ENCODE measurements around the gene GUCY2D.
"Not testable (repeated sequence)": the region's sequence is repeated elsewhere in the genome, so short reads cannot be mapped to it uniquely, and the experiment has no call there.

Gene GUCY2D

DNA sequence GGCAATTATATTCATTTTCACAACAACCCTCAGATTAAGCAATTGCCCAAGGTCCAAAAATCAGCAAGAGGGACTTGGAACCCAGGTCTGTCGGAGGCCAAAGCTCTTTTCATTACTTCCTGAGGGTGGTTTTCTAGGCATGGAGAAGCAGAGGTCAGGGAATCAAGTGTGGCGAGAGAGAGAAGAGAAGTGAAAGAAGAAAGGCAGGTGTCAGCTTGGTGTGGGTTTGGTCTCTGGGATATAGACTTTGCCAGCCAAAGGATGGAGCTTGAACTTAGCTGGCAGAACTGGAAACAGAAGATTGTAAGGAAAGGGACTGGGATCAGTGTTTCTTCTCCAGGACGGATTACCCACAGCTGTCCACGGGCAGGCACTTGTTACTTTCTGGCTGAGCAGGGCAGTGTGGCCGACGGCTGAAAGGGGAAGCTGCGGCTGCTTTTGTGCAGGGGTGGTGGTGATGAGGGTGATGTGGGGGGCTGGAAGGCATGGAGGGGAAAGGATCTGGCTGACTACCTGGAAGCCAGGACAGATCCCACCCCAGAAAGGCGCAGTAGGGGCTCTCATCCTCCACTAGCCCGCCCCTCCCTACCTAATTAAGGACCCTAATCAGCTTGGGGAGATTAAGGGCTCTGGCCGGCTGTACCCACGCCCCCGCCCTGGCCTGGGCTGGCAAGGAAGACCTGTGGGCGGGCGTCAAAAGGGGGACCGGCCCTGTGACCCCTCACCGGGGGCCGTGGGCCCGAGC, at the start of gene GUCY2D:
GUCY2D (plus strand) TSS at position 640 of the 745 bp plus-strand sequence. CDS start 433 bp downstream, outside the sequence.
- Histone ChIP-seq H4K20me1 (no peaks in the 10 kb centered on the region; a peak in 1 of 22 replicates), H3K36me3 (no peaks in the 10 kb centered on the region), H3K4me2 (peak within 1 kb of the TSS; percentile 46 to 86 (median 65)), H3K4me1 (peaks cover 15 to 27% (median 20%) of the 10 kb centered on the region in 10 experiments), H3K4me3 (peak within 1 kb of the TSS in 5 of 10 experiments; percentile 22 to 47 (median 34); a peak in 7 of 20 replicates), H3K9ac (peak within 1 kb of the TSS in 3 of 11 experiments; percentile 0 to 30 (median 5); a peak in 2 of 22 replicates), H3K27me3 (peaks cover 34 to 69% (median 59%) of the 10 kb centered on the region in 11 experiments), H3K27ac (no peak within 1 kb of the TSS), H3K9me3 (replicated peaks in 1 of 11) (peaks cover 0 to 11% (median 6%) of the 10 kb centered on the region in 11 experiments; a peak in 11 of 22 replicates)
- no peak for TF ChIP-seq Cebpa-rat (IDR thresholded peaks at IDR 0.05)

DNA sequence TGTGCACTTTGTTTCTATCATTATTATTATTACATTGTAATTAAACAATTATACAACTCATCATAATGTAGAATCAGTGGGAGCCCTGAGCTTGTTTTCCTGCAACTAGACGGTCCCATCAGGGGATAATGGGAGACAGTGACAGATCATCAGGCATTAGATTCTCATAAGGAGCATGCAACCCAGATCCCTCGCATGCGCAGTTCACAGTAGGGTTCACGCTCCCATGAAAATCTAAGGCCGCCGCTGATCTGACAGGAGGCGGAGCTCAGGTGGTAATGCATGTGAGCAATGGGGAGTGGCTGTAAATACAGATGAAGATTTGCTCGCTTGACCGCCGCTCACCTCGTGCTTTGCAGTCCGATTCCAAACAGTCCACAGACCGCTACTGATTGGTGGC, 49.1 kb upstream of the GUCY2D start:
- H3K9ac ChIP-seq; H3K4me2 ChIP-seq; H4K20me1 ChIP-seq; H3K4me3 ChIP-seq; H3K27me3 ChIP-seq; H3K9me3 ChIP-seq (replicated peaks in 1 of 11); H3K27ac ChIP-seq: not testable (repeated sequence)
- peaks cover 0 to 13% (median 0%) of the 10 kb centered on the region in 10 experiments; a peak in 5 of 20 replicates for H3K4me1 ChIP-seq
- H3K36me3 ChIP-seq, result peaks cover 22 to 34% (median 28%) of the 10 kb centered on the region in 11 experiments

DNA sequence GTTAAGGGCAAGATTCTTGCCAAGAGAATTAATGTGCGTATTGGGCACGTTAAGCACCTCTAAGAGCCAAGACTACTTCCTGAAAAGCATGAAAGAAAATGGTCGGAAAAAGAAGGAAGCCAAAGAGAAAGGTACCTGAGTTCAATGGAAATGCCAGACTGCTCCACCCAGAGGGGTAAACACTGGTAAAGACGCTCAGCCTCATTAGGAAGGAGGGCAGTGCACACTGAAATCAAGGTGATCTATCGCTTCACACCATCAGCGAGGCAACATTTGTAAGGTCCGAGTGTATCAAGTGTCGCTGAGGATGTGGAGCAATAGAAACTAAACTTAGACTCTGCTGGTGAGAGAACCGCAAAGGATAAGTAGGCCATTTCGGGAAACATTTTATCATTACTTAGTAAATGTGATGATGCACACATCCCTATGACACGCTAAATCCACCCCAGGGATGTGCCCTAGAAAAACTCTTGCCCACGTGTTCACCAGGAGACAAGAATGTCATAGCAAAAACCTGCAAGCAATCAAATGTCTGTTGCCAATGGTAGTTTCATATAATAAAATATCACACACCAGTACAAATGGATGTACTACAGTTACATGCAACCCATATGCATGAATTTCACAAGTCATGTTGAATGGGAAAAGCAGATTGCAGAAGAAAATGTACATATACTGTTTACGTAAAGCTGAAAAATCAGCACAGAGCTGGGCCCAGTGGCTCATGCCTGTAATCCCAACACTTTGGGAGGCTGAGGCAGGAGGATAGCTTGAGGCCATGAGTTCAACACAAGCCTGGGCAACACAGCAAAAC, 46.8 kb upstream of the GUCY2D start:
- Histone ChIP-seq H3K4me2 (peak overlapping the region in 2 of 11 experiments; percentile 31 to 49; a peak in 2 of 22 replicates), H3K27ac (no peak overlapping the region), H3K4me1 (peaks cover 0 to 13% (median 0%) of the 10 kb centered on the region in 10 experiments; a peak in 5 of 20 replicates), H3K9me3 (replicated peaks in 1 of 11) (no peaks in the 10 kb centered on the region), H3K4me3 (no peak overlapping the region), H3K36me3 (peaks cover 0 to 11% (median 5%) of the 10 kb centered on the region in 11 experiments; a peak in 7 of 22 replicates), H3K27me3 (no peaks in the 10 kb centered on the region), H4K20me1 (no peaks in the 10 kb centered on the region), H3K9ac (no peak overlapping the region)
- TF ChIP-seq Cebpa-rat (IDR thresholded peaks at IDR 0.05), result no peak

DNA sequence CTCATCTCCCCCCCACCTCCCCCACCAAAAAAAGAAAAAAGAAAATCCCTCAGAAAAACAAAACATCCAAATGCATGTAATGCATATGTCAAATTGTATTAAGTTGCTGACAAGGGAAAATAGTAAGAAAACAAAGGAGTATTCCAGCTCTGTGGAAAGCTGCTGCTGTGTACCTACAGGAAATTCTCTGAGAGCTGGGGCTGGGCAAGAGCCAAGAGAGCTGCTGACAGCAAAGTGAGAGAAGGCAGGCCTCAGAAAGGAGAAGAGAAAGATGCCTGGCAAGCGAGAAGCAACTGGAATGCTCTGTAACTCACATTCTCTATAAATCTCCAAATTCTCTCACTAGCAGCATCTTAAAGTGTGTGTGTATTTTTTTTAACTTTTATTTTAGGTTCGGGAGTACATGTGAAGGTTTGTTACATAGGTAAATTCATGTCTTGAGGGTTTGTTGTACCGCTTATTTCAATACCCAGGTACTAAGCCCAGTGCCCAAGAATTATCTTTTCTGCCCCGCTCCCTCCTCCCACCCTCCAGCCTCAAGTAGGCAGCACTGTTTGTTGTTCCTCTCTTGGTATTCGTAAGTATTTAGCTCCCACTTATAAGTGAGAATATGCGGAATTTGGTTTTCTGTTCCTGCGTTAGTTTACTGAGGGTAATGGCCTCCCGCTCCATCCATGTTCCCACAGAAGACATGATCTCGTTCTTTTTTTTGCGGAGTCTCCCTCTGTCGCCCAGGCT, 46.0 kb upstream of the GUCY2D start:
- Histone ChIP-seq H3K4me1 (peaks cover 0 to 13% (median 0%) of the 10 kb centered on the region in 10 experiments; a peak in 5 of 20 replicates), H3K9ac (no peak overlapping the region), H3K4me3 (no peak overlapping the region), H3K36me3 (peaks cover 0 to 10% (median 5%) of the 10 kb centered on the region in 11 experiments; a peak in 4 of 22 replicates), H3K9me3 (replicated peaks in 1 of 11) (no peaks in the 10 kb centered on the region), H3K27ac (no peak overlapping the region), H3K27me3 (no peaks in the 10 kb centered on the region), H4K20me1 (no peaks in the 10 kb centered on the region), H3K4me2 (peak overlapping the region in 2 of 11 experiments; percentile 31 to 49; a peak in 2 of 22 replicates)
- TF ChIP-seq Cebpa-rat (IDR thresholded peaks at IDR 0.05), result no peak

- Histone ChIP-seq H3K36me3 (no peaks in the 10 kb centered on the region), H3K4me2 (no peak overlapping the region), H3K4me3 (no peak overlapping the region), H3K4me1 (peaks cover 0 to 13% (median 0%) of the 10 kb centered on the region in 10 experiments; a peak in 5 of 20 replicates), H3K27ac (no peak overlapping the region), H3K9ac (no peak overlapping the region), H4K20me1 (no peaks in the 10 kb centered on the region), H3K27me3 (no peaks in the 10 kb centered on the region), H3K9me3 (replicated peaks in 1 of 11) (no peaks in the 10 kb centered on the region)
- no peak for TF ChIP-seq Cebpa-rat (IDR thresholded peaks at IDR 0.05)
Measured at GRCh38 chr17:7959503-7960253, 42.7 kb upstream of the GUCY2D start.

DNA sequence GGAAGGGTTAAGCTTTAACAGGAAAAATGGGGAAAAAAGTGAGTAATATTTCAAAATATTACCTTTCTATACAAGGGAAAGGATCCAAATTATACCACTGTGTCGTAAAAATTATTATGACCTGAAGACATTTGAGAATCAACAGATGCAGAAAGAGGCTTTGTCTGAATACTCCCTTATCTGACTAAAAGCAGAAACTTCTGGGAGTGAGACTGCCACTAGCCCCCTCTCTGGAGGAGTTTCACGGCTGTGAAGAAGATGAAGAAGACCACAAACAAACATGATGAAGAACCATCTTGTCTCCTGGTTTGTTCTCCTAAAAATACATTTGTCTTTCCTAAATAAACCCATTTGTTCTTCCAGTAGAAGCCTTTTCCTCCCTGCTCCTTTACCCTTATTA, 41.0 kb upstream of the GUCY2D start:
- Histone ChIP-seq H3K4me1 (peaks cover 0 to 6% (median 0%) of the 10 kb centered on the region in 10 experiments; a peak in 5 of 20 replicates), H3K4me3 (no peak overlapping the region), H3K9me3 (replicated peaks in 1 of 11) (no peaks in the 10 kb centered on the region), H3K27me3 (no peaks in the 10 kb centered on the region), H3K4me2 (no peak overlapping the region), H3K27ac (no peak overlapping the region), H4K20me1 (no peaks in the 10 kb centered on the region), H3K9ac (no peak overlapping the region), H3K36me3 (no peaks in the 10 kb centered on the region)
- no peak for TF ChIP-seq Cebpa-rat (IDR thresholded peaks at IDR 0.05)

GRCh38 chr17:7967751-7968150, 34.7 kb upstream of the GUCY2D start:
- Histone ChIP-seq H3K27me3 (no peaks in the 10 kb centered on the region), H3K4me1 (peaks cover 0 to 6% (median 0%) of the 10 kb centered on the region in 10 experiments; a peak in 2 of 20 replicates), H3K27ac (no peak overlapping the region), H3K36me3 (no peaks in the 10 kb centered on the region), H3K9me3 (replicated peaks in 1 of 11) (peaks cover 0 to under 1% (median 0%) of the 10 kb centered on the region in 11 experiments; a peak in 1 of 22 replicates), H3K9ac (no peak overlapping the region), H3K4me2 (no peak overlapping the region), H3K4me3 (no peak overlapping the region), H4K20me1 (no peaks in the 10 kb centered on the region)
- TF ChIP-seq Cebpa-rat (IDR thresholded peaks at IDR 0.05), result no peak

GRCh38 chr17:7969433-7969832, 33.0 kb upstream of the GUCY2D start:
- TF ChIP-seq Cebpa-rat (IDR thresholded peaks at IDR 0.05), result peak in 5 of 11 experiments; percentile 33 to 66 (median 59); a peak in 5 of 22 replicates

More at GRCh38 chr17:7969433-7969832, 33.0 kb upstream of the GUCY2D start:
- H3K9ac ChIP-seq, result no peak overlapping the region
- no peak overlapping the region for H3K4me3 ChIP-seq
- peak overlapping the region in 1 of 11 experiments; percentile 20; a peak in 3 of 22 replicates for H3K4me2 ChIP-seq
- H3K27ac ChIP-seq, result peak overlapping the region in 7 of 11 experiments; percentile 15 to 49 (median 41); a peak in 8 of 22 replicates
- H4K20me1 ChIP-seq, result no peaks in the 10 kb centered on the region
- no peaks in the 10 kb centered on the region for H3K27me3 ChIP-seq
- H3K36me3 ChIP-seq, result no peaks in the 10 kb centered on the region
- H3K4me1 ChIP-seq, result peaks cover 0 to 6% (median 0%) of the 10 kb centered on the region in 10 experiments; a peak in 2 of 20 replicates
- peaks cover 7 to 17% (median 13%) of the 10 kb centered on the region in 11 experiments for H3K9me3 ChIP-seq (replicated peaks in 1 of 11)
